Spleen (tissue), 11 donors: ENCODE results near the gene ATP6V0A4. TPM values are rescaled to one million over a fixed set of nuclear protein-coding genes. Genes with fewer than 3 reads are reported as not detected.

ENCODE experiments used
- DNase-seq: peaks from one replicate; pipeline ENCODE4 v3.0.0-alpha.2; 2020
- H3K27ac ChIP-seq, 8 donors: fragments of 200-600 bp; sonication (generic) in 7 of 8; 1 replicate in 4 of 8; 2 replicates in 4 of 8; pipeline versions ENCODE4 v1.5.0 to v1.8.0; 2016 to 2021; ENCODE audit warnings: inconsistent platforms in 4 of 8, mild to moderate bottlenecking in 4 of 8, moderate library complexity in 1 of 8
- H3K27me3 ChIP-seq, 7 donors: fragments of 200-600 bp; sonication (generic) in 6 of 7; replicated peaks in 1 of 7; 1 replicate in 4 of 7; 2 replicates in 3 of 7; pipeline versions ENCODE4 v1.5.0 to v1.8.0; 2016 to 2021; ENCODE audit warnings: inconsistent platforms in 3 of 7, mild to moderate bottlenecking in 1 of 7
- H3K36me3 ChIP-seq, 6 donors: fragments of 200-600 bp; sonication (generic) in 5 of 6; 1 replicate in 4 of 6; 2 replicates in 2 of 6; pipeline versions ENCODE4 v1.5.0 to v1.8.0; 2016 to 2021; ENCODE audit warnings: inconsistent platforms in 2 of 6
- H3K4me1 ChIP-seq, 6 donors: fragments of 200-600 bp; sonication (generic) in 5 of 6; 1 replicate in 3 of 6; 2 replicates in 3 of 6; pipeline versions ENCODE4 v1.5.0 to v1.8.0; 2016 to 2021; ENCODE audit warnings: inconsistent platforms in 3 of 6
- H3K4me3 ChIP-seq, 8 donors: fragments of 200-600 bp; sonication (generic) in 7 of 8; 1 replicate in 4 of 8; 2 replicates in 4 of 8; pipeline versions ENCODE4 v1.5.0 to v1.8.0; 2016 to 2021; ENCODE audit warnings: inconsistent platforms in 4 of 8, mild to moderate bottlenecking in 4 of 8, moderate library complexity in 2 of 8
- H3K9me3 ChIP-seq, 8 donors: fragments of 200-600 bp; sonication (generic) in 7 of 8; 1 replicate in 4 of 8; 2 replicates in 4 of 8; pipeline versions ENCODE4 v1.5.0 to v1.8.0; 2016 to 2021; ENCODE audit warnings: inconsistent platforms in 4 of 8
- POLR2A ChIP-seq, 3 donors: fragments of 450-650 bp; IDR thresholded peaks; one replicate each; pipeline ENCODE4 v1.5.1; 2017; ENCODE audit warnings: antibody characterized with exemption in 3 of 3, mild to moderate bottlenecking in 1 of 3
- POLR2AphosphoS5 ChIP-seq, 3 donors: sonication (generic); formaldehyde crosslinking; IDR thresholded peaks; one replicate each; pipeline ENCODE4 v1.5.1; 2017; ENCODE audit warnings: antibody characterized with exemption in 3 of 3
- WGBS, 5 donors: extraction: QIAGEN DNeasy Blood & Tissue Kit in 3 of 5; methylation state at CpG; one replicate each; pipeline versions ENCODE4 v1.1.5 to v1.1.7; 2013 to 2018; 5-methylcytosine and 5-hydroxymethylcytosine counted together
- intact Hi-C: fragments of 100-400 bp; cut with DNase I; formaldehyde crosslinking; loops from one replicate; pipeline ENCODE4 v1.15.0; 2023; ENCODE audit warnings: low total_unique reads
- polyA plus RNA-seq, 3 donors: library from polyadenylated mRNA; stranded (reverse); fragments of 200-250 nt; gene quantifications; one replicate each; pipeline ENCODE4 v1.2.1, GENCODE V29; 2013
- total RNA-seq, 7 donors: library from RNA; depleted of rRNA in 3 of 7; stranded (reverse); fragments of >200 nt in 3 of 7; fragmentation: NEBNext Ultra II Directional in 4 of 7; extraction: Animal tissue kit (Norgen Biotek cat#: 25700) in 4 of 7; gene quantifications; one replicate each; pipeline versions ENCODE4 v1.1.0 to v1.2.1, GENCODE V29; 2016 to 2021
- TF ChIP-seq, protein P1 (sequence below), 11 experiments: fragments of 200-600 bp in 7 of 11; fragments of 450-650 bp in 4 of 11; sonication (generic) in 4 of 11; IDR thresholded peaks in 8 of 11; conservative IDR thresholded peaks in 3 of 11; 1 replicate in 7 of 11; 2 replicates in 4 of 11; pipeline versions ENCODE4 v1.4.0 to v1.8.0; 2016 to 2021; ENCODE audit warnings: antibody characterized with exemption in 11 of 11, inconsistent platforms in 4 of 11, mild to moderate bottlenecking in 1 of 11
- donor health status: healthy with polysubstance abuse.
- donor health status: DM: no; HTN: no; CAD: no; lungs with moderate emphysema.
- donor health status: DM: no; HTN: no; CAD: no.
- donor health status: Bipolar disorder and iron deficiency.
- donor health status: healthy.
- donor health status: DM: no; HTN: no; CAD: no.
- donor health status: DM: yes; HTN: yes; CAD: no.

The ATP6V0A4 gene
- total and polyA plus RNA-seq, 10 donors = not detected

- Histone ChIP-seq H3K27me3 (peaks cover 0 to 4% (median 0%) of the 10 kb centered on the region in 7 donors), H3K4me1 (peaks cover 4 to 16% (median 12%) of the 10 kb centered on the region in 6 donors), H3K9me3 (no peaks in the 10 kb centered on the region), H3K4me3 (no peak overlapping the region), H3K27ac (no peak overlapping the region), H3K36me3 (no peaks in the 10 kb centered on the region)
- intact Hi-C loops = no loop called here
- no peak for DNase-seq
- WGBS, 5 donors = 68 to 85% (median 77%) methylated on average over 4 of the region's 4 CpGs
- TF ChIP-seq POLR2A (IDR thresholded peaks at IDR 0.05) = no peak
- TF ChIP-seq, protein P1, sequence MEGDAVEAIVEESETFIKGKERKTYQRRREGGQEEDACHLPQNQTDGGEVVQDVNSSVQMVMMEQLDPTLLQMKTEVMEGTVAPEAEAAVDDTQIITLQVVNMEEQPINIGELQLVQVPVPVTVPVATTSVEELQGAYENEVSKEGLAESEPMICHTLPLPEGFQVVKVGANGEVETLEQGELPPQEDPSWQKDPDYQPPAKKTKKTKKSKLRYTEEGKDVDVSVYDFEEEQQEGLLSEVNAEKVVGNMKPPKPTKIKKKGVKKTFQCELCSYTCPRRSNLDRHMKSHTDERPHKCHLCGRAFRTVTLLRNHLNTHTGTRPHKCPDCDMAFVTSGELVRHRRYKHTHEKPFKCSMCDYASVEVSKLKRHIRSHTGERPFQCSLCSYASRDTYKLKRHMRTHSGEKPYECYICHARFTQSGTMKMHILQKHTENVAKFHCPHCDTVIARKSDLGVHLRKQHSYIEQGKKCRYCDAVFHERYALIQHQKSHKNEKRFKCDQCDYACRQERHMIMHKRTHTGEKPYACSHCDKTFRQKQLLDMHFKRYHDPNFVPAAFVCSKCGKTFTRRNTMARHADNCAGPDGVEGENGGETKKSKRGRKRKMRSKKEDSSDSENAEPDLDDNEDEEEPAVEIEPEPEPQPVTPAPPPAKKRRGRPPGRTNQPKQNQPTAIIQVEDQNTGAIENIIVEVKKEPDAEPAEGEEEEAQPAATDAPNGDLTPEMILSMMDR (IDR thresholded peaks at IDR 0.05 in 8 of 11, conservative IDR thresholded peaks at IDR 0.05 in 3 of 11) = no peak
- no peak for TF ChIP-seq POLR2AphosphoS5 (IDR thresholded peaks at IDR 0.05)
These were observed 42.0 kb downstream of the ATP6V0A4 start for GRCh38 chr7:138755842-138756590.

GRCh38 chr7:138755331-138755747, 42.7 kb downstream of the ATP6V0A4 start:
- H3K9me3 ChIP-seq = no peaks in the 10 kb centered on the region
- H3K4me3 ChIP-seq = no peak overlapping the region
- peaks cover 4 to 16% (median 12%) of the 10 kb centered on the region in 6 donors for H3K4me1 ChIP-seq
- H3K27me3 ChIP-seq = peaks cover 0 to 11% (median 0%) of the 10 kb centered on the region in 7 donors
- TF ChIP-seq, protein P1 (IDR thresholded peaks at IDR 0.05 in 8 of 11, conservative IDR thresholded peaks at IDR 0.05 in 3 of 11) = no peak
- TF ChIP-seq POLR2A (IDR thresholded peaks at IDR 0.05) = no peak
- no peak for TF ChIP-seq POLR2AphosphoS5 (IDR thresholded peaks at IDR 0.05)
- intact Hi-C loops = no loop called here
- no peak overlapping the region for H3K27ac ChIP-seq
- no peaks in the 10 kb centered on the region for H3K36me3 ChIP-seq
- no peak for DNase-seq
- WGBS, 5 donors = 81 to 94% (median 85%) methylated on average over 10 of the region's 10 CpGs

- H3K9me3 ChIP-seq = no peaks in the 10 kb centered on the region
- H3K27ac ChIP-seq = peak overlapping the region in 2 of 8 donors; percentile 17 to 64
- TF ChIP-seq POLR2A (IDR thresholded peaks at IDR 0.05) (no peak), POLR2AphosphoS5 (IDR thresholded peaks at IDR 0.05) (no peak)
- TF ChIP-seq, protein P1 (IDR thresholded peaks at IDR 0.05 in 8 of 11, conservative IDR thresholded peaks at IDR 0.05 in 3 of 11) = no peak
- WGBS, 5 donors = 77 to 92% (median 86%) methylated on average over 5 of the region's 5 CpGs
- no peak for DNase-seq
- intact Hi-C loops = no loop called here
- peaks cover 4 to 16% (median 12%) of the 10 kb centered on the region in 6 donors for H3K4me1 ChIP-seq
- no peak overlapping the region for H3K4me3 ChIP-seq
- no peaks in the 10 kb centered on the region for H3K36me3 ChIP-seq
- H3K27me3 ChIP-seq = peaks cover 0 to 11% (median 0%) of the 10 kb centered on the region in 7 donors
These were observed 44.4 kb downstream of the ATP6V0A4 start for GRCh38 chr7:138753610-138754009.

DNA sequence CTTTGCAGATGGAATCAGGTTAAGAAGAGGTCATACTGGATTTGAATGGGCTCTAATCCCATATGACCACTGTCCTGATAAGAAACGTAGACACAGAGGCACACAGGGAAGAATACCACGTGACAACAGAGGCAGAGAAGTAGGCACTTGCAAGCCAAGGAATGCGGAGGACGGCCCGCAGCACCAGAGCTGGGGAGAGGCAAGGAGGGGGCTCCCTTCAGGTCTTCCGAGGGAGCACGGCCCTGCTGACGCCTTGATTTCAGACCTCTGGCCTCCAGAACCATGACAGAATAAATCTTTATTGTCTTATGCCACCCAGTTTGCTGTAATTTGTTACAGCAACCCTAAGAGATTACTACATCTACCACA, 44.9 kb downstream of the ATP6V0A4 start:
- H3K4me1 ChIP-seq = peaks cover 4 to 16% (median 12%) of the 10 kb centered on the region in 6 donors
- no peak for DNase-seq

More for the DNA sequence above, 44.9 kb downstream of the ATP6V0A4 start:
- Histone ChIP-seq H3K27me3 (peaks cover 0 to 11% (median 0%) of the 10 kb centered on the region in 7 donors), H3K4me3 (no peak overlapping the region), H3K27ac (peak overlapping the region in 5 of 8 donors; percentile 17 to 65 (median 64)), H3K36me3 (no peaks in the 10 kb centered on the region), H3K9me3 (no peaks in the 10 kb centered on the region)
- TF ChIP-seq POLR2A (IDR thresholded peaks at IDR 0.05) = no peak
- TF ChIP-seq POLR2AphosphoS5 (IDR thresholded peaks at IDR 0.05) = no peak
- TF ChIP-seq, protein P1 (IDR thresholded peaks at IDR 0.05 in 8 of 11, conservative IDR thresholded peaks at IDR 0.05 in 3 of 11) = no peak
- intact Hi-C loops = no loop called here
- 64 to 77% (median 75%) methylated on average over 8 of the region's 8 CpGs for WGBS, 5 donors
